Muscle layer of duodenum (tissue), 2 donors: ENCODE measurements around the gene CNR2.
"Not testable (repeated sequence)": the region's sequence is repeated elsewhere in the genome, so short reads cannot be mapped to it uniquely, and the experiment has no call there.

Experiments used
- H3K27ac ChIP-seq: one replicate; pipeline ENCODE4 v1.7.0; 2013; ENCODE audit warnings: mild to moderate bottlenecking, low read length
- H3K27me3 ChIP-seq: one replicate; pipeline ENCODE4 v1.7.0; 2013; ENCODE audit warnings: low read depth, mild to moderate bottlenecking, control low read depth, low read length
- H3K36me3 ChIP-seq, 2 donors: one replicate each; pipeline ENCODE4 v1.7.0; 2013; ENCODE audit warnings: low read length in 2 of 2, control low read depth in 1 of 2, mild to moderate bottlenecking in 1 of 2; ENCODE audit not compliant: insufficient read depth in 2 of 2, control insufficient read depth in 1 of 2
- H3K4me1 ChIP-seq, 2 donors: one replicate each; pipeline ENCODE4 v1.7.0; 2013; ENCODE audit warnings: low read length in 2 of 2, mild to moderate bottlenecking in 2 of 2, control low read depth in 1 of 2, moderate library complexity in 1 of 2; ENCODE audit not compliant: insufficient read depth in 2 of 2, control insufficient read depth in 1 of 2
- H3K4me3 ChIP-seq, 2 donors: one replicate each; pipeline ENCODE4 v1.7.0; 2013; ENCODE audit warnings: low read length in 2 of 2, low read depth in 1 of 2, mild to moderate bottlenecking in 1 of 2
- H3K9me3 ChIP-seq, 2 donors: one replicate each; pipeline ENCODE4 v1.7.0; 2013; ENCODE audit warnings: low read length in 2 of 2, control low read depth in 1 of 2, mild to moderate bottlenecking in 1 of 2; ENCODE audit not compliant: control insufficient read depth in 1 of 2
- donor health status: healthy.

Gene CNR2

GRCh38 chr1:23913212-23913880 lies at the start of gene CNR2:
Gene CNR2 (minus strand): TSS chr1:23913362. CDS start chr1:23875617, 37,745 bp downstream.
- Histone ChIP-seq H3K27me3 (no peaks in the 10 kb centered on the region), H3K4me1 (peaks cover 0 to 4% of the 10 kb centered on the region in 2 donors), H3K36me3 (no peaks in the 10 kb centered on the region), H3K9me3 (no peaks in the 10 kb centered on the region), H3K27ac (no peak within 1 kb of the TSS), H3K4me3 (no peak within 1 kb of the TSS)

DNA sequence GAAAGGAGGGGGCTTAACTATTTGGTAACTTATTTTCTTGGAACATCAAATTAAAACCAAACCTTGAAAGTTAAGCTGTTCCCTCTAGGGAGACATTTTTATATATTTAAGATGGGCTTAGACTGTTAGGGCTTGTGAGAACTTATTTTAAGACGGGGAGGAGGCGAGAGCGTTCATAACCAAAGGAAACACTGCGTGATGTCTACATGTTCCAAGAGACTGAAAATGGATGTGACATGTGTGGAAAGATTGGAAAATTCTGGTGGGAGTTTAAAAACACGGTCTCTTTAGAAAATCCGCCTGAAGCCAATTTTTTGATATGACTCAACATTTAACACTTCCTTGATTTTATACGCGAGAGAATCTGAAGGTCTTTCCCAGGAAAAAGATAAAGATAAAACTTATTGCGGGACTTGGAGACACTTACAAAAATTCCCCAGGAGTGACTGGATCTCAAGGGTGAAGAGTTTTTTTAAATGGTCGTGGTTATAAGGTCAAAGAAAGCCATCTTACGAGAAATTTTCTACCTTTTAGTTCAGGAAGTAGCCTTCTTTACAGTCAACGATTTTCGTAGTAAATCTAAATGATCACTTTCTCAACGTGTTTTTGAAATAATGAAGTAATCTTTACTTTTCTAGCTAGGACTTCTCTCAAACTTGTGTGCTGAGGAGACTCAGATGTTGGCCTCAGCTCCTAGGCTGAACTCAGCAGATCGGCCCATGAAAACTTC lies 47.3 kb upstream of the CNR2 start:
- H3K27me3 ChIP-seq: no peaks in the 10 kb centered on the region
- peaks cover 7 to 20% of the 10 kb centered on the region in 2 donors for H3K36me3 ChIP-seq
- H3K4me1 ChIP-seq: peaks cover 15 to 40% of the 10 kb centered on the region in 2 donors
- H3K9me3 ChIP-seq: no peaks in the 10 kb centered on the region
- peak overlapping the region; percentile 85 to 96 for H3K4me3 ChIP-seq
- H3K27ac ChIP-seq: peak overlapping the region; percentile 100

DNA sequence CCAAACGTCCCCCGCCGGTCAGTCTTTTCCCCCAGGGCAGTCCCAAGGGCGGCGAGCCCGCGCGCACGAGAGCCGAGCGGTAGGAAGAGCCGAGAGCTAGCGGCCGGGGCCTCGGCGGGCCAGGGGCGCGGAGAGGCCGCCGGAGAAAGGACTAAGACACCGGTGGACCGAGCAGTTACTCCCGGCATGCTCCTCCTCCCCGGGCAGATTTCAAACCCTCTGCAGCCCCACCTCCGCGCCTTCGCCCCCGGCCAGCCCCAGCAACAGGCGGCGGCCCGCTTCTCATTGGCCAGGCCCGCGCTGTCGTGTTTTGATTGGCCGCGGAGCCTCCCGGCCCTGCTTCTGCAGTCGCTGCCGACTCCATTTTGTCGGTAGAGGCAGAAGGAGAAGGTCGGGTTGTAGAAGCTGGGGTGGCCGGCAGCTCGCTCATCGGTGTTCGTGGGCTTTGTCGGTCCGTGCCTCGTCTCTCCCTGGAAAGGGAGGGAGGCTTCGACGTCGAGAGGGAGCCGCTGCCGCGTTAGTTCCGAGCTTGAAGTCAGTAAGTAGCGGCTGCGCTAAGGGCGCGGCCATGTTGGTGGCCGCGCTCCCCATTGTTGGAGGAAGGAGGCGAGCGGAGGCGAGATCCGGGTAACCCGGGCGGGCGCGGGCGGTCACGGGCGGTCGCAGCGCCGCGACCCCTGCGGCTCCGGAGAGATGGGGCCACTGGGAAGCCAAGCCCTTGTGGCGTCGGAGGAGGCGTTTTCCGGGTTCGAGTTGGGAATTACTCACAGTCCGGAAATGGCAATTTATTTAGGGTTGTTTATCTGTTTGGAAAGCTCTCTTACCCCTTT lies 46.5 kb upstream of the CNR2 start, which contains the start of gene PNRC2:
Gene PNRC2 (plus strand): TSS at position 368 of the 830 bp plus-strand sequence. CDS start 1,630 bp downstream, outside the sequence.
- Histone ChIP-seq H3K36me3 (peaks cover 7 to 20% of the 10 kb centered on the region in 2 donors), H3K4me1 (peaks cover 17 to 39% of the 10 kb centered on the region in 2 donors), H3K27me3 (no peaks in the 10 kb centered on the region), H3K9me3 (no peaks in the 10 kb centered on the region), H3K4me3 (peak within 1 kb of the TSS; percentile 85 to 96), H3K27ac (peak within 1 kb of the TSS; percentile 100)

DNA sequence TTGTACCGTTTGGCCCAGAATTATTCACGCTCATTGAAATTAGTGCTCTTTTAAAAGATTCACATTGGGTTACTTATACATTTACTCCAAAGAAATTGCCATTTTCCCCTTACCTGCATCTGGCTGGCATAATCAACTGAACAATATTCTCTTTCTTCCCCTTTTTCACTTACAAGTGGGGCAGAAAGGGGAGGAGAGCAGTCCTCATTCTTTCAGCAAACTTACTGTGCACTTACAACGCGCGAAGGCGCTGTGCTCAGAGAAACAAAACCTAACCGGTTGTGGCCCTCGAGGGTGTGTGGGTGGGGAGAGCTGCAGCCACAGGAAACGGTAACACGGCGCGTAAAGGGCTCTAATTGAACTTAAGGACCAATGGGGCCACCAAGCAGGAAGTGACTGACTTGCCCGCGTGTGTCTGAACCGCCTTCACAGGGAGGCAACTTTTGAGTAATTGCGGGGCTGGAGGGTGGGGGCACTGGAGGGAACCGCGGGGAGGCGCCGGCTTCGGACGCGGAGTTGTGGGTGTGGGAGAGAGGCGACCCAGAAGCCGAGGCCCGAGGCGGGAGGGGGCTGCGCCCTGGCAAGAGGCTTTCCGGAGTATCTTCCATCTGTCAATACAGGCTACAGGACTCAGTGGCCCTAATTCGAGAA lies 45.8 kb upstream of the CNR2 start:
- Histone ChIP-seq H3K27ac (peak overlapping the region; percentile 100), H3K9me3 (no peaks in the 10 kb centered on the region), H3K4me1 (peaks cover 12 to 32% of the 10 kb centered on the region in 2 donors), H3K4me3 (peak overlapping the region; percentile 57 to 85), H3K36me3 (peaks cover 5 to 17% of the 10 kb centered on the region in 2 donors), H3K27me3 (no peaks in the 10 kb centered on the region)

DNA sequence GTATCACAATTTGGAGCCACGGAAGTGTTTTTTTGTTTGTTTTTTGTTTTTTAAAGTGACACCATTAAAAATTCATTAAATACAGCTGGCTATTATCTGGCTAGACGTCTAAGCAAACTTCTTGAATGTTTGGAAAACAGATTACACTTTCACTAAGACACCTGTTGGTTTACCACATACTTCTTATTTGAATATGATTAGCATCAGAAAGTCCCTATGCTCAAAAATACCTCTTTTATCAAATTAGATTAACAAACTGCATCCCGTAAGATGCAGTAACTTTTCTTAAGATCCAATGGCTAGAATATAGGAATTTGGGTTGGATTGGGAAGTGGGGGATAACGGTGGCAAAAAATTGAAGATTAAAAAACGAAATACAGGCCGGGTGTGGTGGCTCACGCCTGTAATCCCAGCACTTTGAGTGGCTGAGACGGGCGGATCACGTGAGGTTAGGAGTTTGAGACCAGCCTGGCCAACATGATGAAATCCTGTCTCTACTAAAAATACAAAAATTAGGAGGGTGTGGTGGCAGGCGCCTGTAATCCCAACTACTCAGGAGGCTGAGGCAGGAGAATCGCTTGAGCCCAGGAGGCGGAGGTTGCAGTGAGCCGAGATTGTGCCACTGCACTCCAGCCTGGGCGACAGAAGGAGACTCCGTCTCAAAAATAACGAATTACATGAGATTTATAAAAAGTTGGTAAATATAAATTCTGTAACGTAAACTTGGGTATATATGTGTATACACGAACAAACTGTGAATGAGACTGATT lies 45.1 kb upstream of the CNR2 start:
- Histone ChIP-seq H3K4me3 (peak overlapping the region; percentile 57 to 85), H3K36me3 (peaks cover 0 to 11% of the 10 kb centered on the region in 2 donors), H3K4me1 (peaks cover 7 to 26% of the 10 kb centered on the region in 2 donors), H3K27ac (peak overlapping the region; percentile 100)
- not testable (repeated sequence) for H3K9me3 ChIP-seq, H3K27me3 ChIP-seq

DNA sequence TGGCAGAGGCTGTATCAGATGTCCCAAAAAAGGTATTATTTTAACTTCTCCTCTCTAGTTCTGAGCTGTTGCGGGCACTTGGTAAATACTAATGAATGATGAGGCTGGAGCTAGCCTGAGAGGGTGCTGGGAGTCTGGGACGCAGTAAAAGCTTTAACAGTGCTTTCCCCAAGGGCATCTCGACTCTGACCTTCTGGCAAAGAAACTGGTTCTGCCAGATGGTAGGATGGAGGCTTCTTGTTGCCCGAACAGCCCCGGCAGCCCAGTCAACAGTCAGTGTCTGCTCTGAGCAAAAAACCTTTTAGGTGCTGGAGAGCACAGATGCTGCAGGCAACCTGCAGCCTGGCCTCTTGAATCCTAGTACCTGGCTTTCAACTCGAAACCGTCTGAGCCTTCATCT lies 43.9 kb upstream of the CNR2 start:
- H3K9me3 ChIP-seq: no peaks in the 10 kb centered on the region
- H3K4me3 ChIP-seq: no peak overlapping the region
- H3K27me3 ChIP-seq: no peaks in the 10 kb centered on the region
- H3K36me3 ChIP-seq: peaks cover 0 to 11% of the 10 kb centered on the region in 2 donors
- H3K27ac ChIP-seq: peak overlapping the region; percentile 49
- peaks cover 7 to 25% of the 10 kb centered on the region in 2 donors for H3K4me1 ChIP-seq

DNA sequence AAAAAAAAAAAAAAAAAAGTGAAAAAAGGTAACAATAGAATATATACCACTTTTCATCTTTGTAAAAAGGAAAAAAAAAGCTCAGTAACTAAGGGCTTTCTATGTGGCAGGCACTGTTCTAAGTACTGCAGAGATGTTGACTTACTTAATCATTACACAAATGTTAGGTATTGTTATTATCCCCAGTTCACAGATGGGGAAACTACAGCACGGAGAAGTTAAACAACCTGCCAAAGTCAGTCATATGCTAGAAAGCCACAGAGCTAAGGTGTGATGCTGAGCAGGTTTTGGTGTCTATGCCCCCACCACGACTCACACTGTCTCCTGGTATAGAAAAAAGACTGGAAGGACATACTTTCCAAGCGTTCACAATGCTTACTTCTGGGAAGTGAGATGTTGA lies 39.9 kb upstream of the CNR2 start:
- Histone ChIP-seq H3K27me3 (no peaks in the 10 kb centered on the region), H3K9me3 (no peaks in the 10 kb centered on the region), H3K4me1 (peaks cover 7% of the 10 kb centered on the region in 2 donors), H3K36me3 (no peaks in the 10 kb centered on the region), H3K27ac (no peak overlapping the region), H3K4me3 (no peak overlapping the region)

DNA sequence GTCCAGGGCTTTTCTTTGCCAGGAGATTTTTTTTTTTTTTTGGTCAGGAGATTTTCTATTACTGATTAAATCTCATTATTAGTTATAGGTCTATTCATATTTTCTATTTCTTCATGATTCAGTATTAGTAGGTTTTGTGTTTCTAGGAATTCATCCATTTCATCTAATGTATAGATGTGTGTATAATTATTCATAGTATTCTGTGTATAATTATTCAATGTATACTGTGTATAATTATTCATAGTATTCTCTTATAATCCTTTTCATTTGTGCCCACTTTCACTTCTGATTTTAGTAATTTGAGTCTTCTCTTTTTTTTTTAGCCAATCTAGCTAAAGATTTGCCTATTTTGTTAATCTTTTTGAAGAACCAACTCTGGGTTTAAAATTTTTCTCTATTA lies 34.2 kb upstream of the CNR2 start:
- Histone ChIP-seq H3K36me3 (no peaks in the 10 kb centered on the region), H3K27ac (no peak overlapping the region), H3K4me1 (no peaks in the 10 kb centered on the region), H3K4me3 (no peak overlapping the region), H3K9me3 (peaks cover 0 to 12% of the 10 kb centered on the region in 2 donors), H3K27me3 (no peaks in the 10 kb centered on the region)

DNA sequence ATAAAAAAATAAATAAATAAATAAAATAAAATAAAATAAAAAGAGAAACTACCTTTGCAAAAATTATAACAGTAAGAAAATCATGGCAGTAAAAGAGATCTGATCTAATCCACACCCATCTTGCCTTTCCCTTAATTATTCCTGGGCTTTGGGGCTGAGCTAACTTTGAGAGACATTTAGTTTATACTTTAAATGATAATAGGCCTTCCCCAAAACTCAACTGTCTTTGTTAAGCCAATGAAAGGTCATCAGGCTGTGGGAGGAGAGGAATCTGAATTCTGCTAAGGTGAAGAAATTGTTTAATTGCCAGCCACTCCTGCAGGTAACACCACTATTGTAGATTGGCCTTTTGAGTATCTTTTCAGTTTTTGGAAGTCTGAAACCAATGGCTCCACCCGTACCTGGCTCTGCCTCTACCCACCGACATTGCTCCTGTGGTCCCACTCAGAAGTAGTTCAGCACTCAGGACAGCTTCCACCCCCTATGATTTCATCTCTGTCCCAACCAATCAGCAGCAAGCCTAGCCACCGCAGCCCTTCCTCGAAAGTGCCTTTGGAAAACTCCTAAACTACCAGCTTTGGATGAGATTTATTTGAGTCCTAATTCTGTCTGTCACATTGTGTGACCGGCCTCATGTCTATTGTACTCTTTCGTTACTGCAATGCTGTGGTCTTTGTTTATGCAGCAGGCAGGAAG lies 23.5 kb upstream of the CNR2 start:
- Histone ChIP-seq H3K36me3 (no peaks in the 10 kb centered on the region), H3K4me3 (no peak overlapping the region), H3K9me3 (no peaks in the 10 kb centered on the region), H3K27me3 (no peaks in the 10 kb centered on the region), H3K27ac (no peak overlapping the region), H3K4me1 (no peaks in the 10 kb centered on the region)

GRCh38 chr1:23931491-23931880 lies 18.3 kb upstream of the CNR2 start:
- H3K4me3 ChIP-seq: no peak overlapping the region
- H3K4me1 ChIP-seq: no peaks in the 10 kb centered on the region
- H3K27ac ChIP-seq: no peak overlapping the region

More at GRCh38 chr1:23931491-23931880, 18.3 kb upstream of the CNR2 start:
- H3K9me3 ChIP-seq: no peaks in the 10 kb centered on the region
- H3K36me3 ChIP-seq: no peaks in the 10 kb centered on the region
- no peaks in the 10 kb centered on the region for H3K27me3 ChIP-seq
